Ishikawa (cell line): ENCODE data around the gene NLRC5.

Experiments
- NFIC ChIP-seq: IDR thresholded peaks from 2 replicates; pipeline ENCODE4 v1.6.1; 2012
- YY1 ChIP-seq: IDR thresholded peaks from 2 replicates; pipeline ENCODE4 v1.6.1; 2012; ENCODE audit warnings: low read depth

DNA sequence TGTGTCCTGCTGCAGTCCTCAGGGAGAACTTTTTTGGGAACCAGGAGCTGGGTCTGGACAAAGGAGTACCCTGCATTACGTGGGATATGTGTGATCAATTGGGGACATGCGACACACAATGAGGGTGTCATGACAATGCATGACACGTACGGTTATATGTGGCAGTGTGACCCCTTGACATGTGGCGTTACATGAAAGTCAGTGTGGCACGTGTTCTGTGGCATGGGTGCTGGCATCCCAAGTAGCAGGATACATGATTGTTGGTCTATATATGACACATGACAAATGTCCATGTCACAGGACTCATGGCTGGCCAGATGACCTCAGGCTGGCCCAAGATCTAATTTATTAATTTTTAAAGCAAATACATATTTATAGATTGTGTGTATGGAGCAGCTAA, 93.3 kb downstream of the NLRC5 start:
- TF ChIP-seq NFIC (no peak), YY1 (no peak)
